HepG2 (cell line): ENCODE measurements around the gene SRSF3. TPM values are rescaled to one million over a fixed set of nuclear protein-coding genes. Genes with fewer than 3 reads are reported as not detected.
A peak's percentile ranks its signal among the peaks of the same experiment; 100 is the strongest.

Source experiments
- ATAC-seq: fragments of 200-7000 bp; cut with Tn5 transposase; 3 replicates; pipeline ENCODE4 v1.9.1; 2020; ENCODE audit warnings: mild to moderate bottlenecking, moderate library complexity
- BruUV-seq: library from RNA; stranded (reverse); fragments of 400-500 nt; replicated peaks from 2 replicates; lab custom pipeline; 2021; lab: Mats Ljungman, UMichigan
- CTCF ChIA-PET: fragments of 300-600 bp; formaldehyde crosslinking; extraction: SDS; loops from one replicate; lab custom pipeline; 2021; ENCODE audit warnings: low total read pairs, inconsistent platforms, low intra/inter-chr PET ratio; lab: Yijun Ruan, JAX
- POLR2A ChIA-PET: fragments of 350-600 bp; sonication (Branson Sonifier 250); formaldehyde crosslinking; loops from one replicate; lab custom pipeline; 2020; ENCODE audit warnings: antibody characterized with exemption, inconsistent platforms; lab: Yijun Ruan, JAX
- DNase-seq: peaks from one replicate; pipeline ENCODE4 v3.0.0-alpha.2; 2015; ENCODE audit warnings: low spot score
- FAIRE-seq: peaks from 3 replicates; lab custom pipeline; 2011; peaks lifted over from hg19 to GRCh38; lab: Jason Lieb, UNC
- H2AFZ ChIP-seq: one replicate; pipeline ENCODE4 v1.6.1; 2011; ENCODE audit warnings: low read length, inconsistent platforms
- H3K27ac ChIP-seq: fragments of 300-600 bp; 3 replicates; pipeline ENCODE4 v1.8.0; 2011; ENCODE audit warnings: mixed run types, mild to moderate bottlenecking, mixed read lengths, low read length, inconsistent platforms; ENCODE audit not compliant: insufficient read depth; ENCODE audit errors: extremely low read length
- H3K27me3 ChIP-seq, 2 experiments: fragments of 200-600 bp in 1 of 2; 2 replicates in 1 of 2; 3 replicates in 1 of 2; pipeline versions ENCODE4 v1.6.0 to v1.8.0; 2011; ENCODE audit warnings: low read length in 2 of 2, mild to moderate bottlenecking in 2 of 2, moderate library complexity in 2 of 2, inconsistent platforms in 1 of 2; ENCODE audit not compliant: insufficient read depth in 2 of 2, control insufficient read depth in 1 of 2
- H3K36me3 ChIP-seq, 2 experiments: fragments of 200-600 bp in 1 of 2; replicated peaks in 1 of 2; 2 replicates in 1 of 2; 3 replicates in 1 of 2; pipeline versions ENCODE4 v1.5.1 to v1.8.0; 2011; ENCODE audit warnings: low read length in 2 of 2, inconsistent platforms in 1 of 2; ENCODE audit not compliant: insufficient read depth in 2 of 2, control insufficient read depth in 1 of 2
- H3K4me1 ChIP-seq: 2 replicates; pipeline ENCODE4 v1.5.1; 2012; ENCODE audit warnings: low read length, inconsistent platforms; ENCODE audit not compliant: insufficient read depth
- H3K4me2 ChIP-seq: 2 replicates; pipeline ENCODE4 v1.6.0; 2011; ENCODE audit warnings: low read depth, low read length, inconsistent platforms
- H3K4me3 ChIP-seq, 3 experiments: fragments of 200-600 bp in 1 of 3; sonication (generic), shearing (Covaris generic) in 1 of 3; replicated peaks in 1 of 3; 2 replicates each; pipeline ENCODE4 v1.5.1; 2011 to 2016; ENCODE audit warnings: low read length in 3 of 3, inconsistent platforms in 2 of 3, low read depth in 2 of 3, mild to moderate bottlenecking in 2 of 3, control low read depth in 1 of 3, mixed read lengths in 1 of 3; ENCODE audit not compliant: insufficient read depth in 1 of 3
- H3K79me2 ChIP-seq: one replicate; pipeline ENCODE4 v1.6.1; 2011; ENCODE audit warnings: low read length, inconsistent platforms; ENCODE audit not compliant: insufficient read depth
- H3K9ac ChIP-seq: 2 replicates; pipeline ENCODE4 v1.6.0; 2011; ENCODE audit warnings: mild to moderate bottlenecking, low read depth, low read length, inconsistent platforms; ENCODE audit not compliant: insufficient read depth
- H3K9me3 ChIP-seq: 2 replicates; pipeline ENCODE4 v1.5.1; 2012; ENCODE audit warnings: mild to moderate bottlenecking, low read length
- H4K20me1 ChIP-seq: 2 replicates; pipeline ENCODE4 v1.6.0; 2011; ENCODE audit warnings: inconsistent platforms, mild to moderate bottlenecking, low read length, moderate library complexity; ENCODE audit not compliant: insufficient read depth
- AGO2 ChIP-seq: fragments of 200-400 bp; formaldehyde crosslinking; optimal IDR thresholded peaks from 2 replicates; pipeline ENCODE3; 2017; ENCODE audit warnings: mild to moderate bottlenecking, low read depth, low read length, moderate library complexity
- ZNF775 ChIP-seq: sonication (generic); formaldehyde crosslinking; IDR thresholded peaks from 2 replicates; pipeline ENCODE4 v1.4.0; 2020; ENCODE audit warnings: missing genetic modification reagents, mild to moderate bottlenecking, moderate library complexity, borderline replicate concordance
- WGBS: methylation state at CpG from one replicate; pipeline ENCODE4 v1.1.6; 2017; ENCODE audit warnings: low lambda C conversion rate; 5-methylcytosine and 5-hydroxymethylcytosine counted together
- in situ Hi-C: cut with HindIII; loops from 2 replicates; pipeline ENCODE4 v1.10.0; 2017; ENCODE audit warnings: low pct_unique_long_range_greater_than_20kb; ENCODE audit not compliant: extremely low pct_ligation_motif_present
- intact Hi-C: fragments of 100-400 bp; cut with micrococcal nuclease; formaldehyde crosslinking; loops from one replicate; pipeline ENCODE4 v1.10.0; 2022; ENCODE audit not compliant: unreplicated experiment
- polyA plus RNA-seq, 8 experiments: library from polyadenylated mRNA; depleted of rRNA in 3 of 8; stranded (reverse) in 7 of 8; unstranded in 1 of 8; fragments of >200 nt; fragmentation: Illumina TruSeq in 4 of 8; extraction: Trizol in 4 of 8; gene quantifications; 2 replicates each; pipeline versions ENCODE4 v1.2.1 to v1.2.3, GENCODE V29; 2011 to 2016; ENCODE audit warnings: low read depth in 4 of 8, missing spikeins in 1 of 8, mixed read lengths in 1 of 8; ENCODE audit not compliant: insufficient read depth in 1 of 8
- total RNA-seq, 5 experiments: library from RNA; depleted of rRNA; stranded (reverse); fragments of >200 nt; fragmentation: Illumina TruSeq; extraction: Trizol; gene quantifications; 2 replicates each; pipeline ENCODE4 v1.2.3, GENCODE V29; 2016; ENCODE audit warnings: low read depth in 1 of 5
- TF ChIP-seq, protein P1 (sequence below): sonication (generic); formaldehyde crosslinking; IDR thresholded peaks from 2 replicates; pipeline ENCODE4 v1.8.1; 2023; ENCODE audit warnings: mild to moderate bottlenecking, missing genetic modification reagents
- TF ChIP-seq, protein P2 (sequence below): sonication (generic); formaldehyde crosslinking; IDR thresholded peaks from one replicate; pipeline ENCODE4 v1.5.1; 2020; ENCODE audit warnings: mild to moderate bottlenecking, missing genetic modification reagents; ENCODE audit errors: not compliant biosample characterization
- TF ChIP-seq, protein P3 (sequence below): sonication (generic); formaldehyde crosslinking; IDR thresholded peaks from 2 replicates; pipeline ENCODE4 v1.9.0; 2021; ENCODE audit warnings: missing genetic modification reagents, mild to moderate bottlenecking, borderline replicate concordance

Gene SRSF3
- total and polyA plus RNA-seq, 2 of the 13 experiments (the other 11 are each of a cell fraction or from before 2014, with no cell fraction given): 206 to 684 TPM

DNA sequence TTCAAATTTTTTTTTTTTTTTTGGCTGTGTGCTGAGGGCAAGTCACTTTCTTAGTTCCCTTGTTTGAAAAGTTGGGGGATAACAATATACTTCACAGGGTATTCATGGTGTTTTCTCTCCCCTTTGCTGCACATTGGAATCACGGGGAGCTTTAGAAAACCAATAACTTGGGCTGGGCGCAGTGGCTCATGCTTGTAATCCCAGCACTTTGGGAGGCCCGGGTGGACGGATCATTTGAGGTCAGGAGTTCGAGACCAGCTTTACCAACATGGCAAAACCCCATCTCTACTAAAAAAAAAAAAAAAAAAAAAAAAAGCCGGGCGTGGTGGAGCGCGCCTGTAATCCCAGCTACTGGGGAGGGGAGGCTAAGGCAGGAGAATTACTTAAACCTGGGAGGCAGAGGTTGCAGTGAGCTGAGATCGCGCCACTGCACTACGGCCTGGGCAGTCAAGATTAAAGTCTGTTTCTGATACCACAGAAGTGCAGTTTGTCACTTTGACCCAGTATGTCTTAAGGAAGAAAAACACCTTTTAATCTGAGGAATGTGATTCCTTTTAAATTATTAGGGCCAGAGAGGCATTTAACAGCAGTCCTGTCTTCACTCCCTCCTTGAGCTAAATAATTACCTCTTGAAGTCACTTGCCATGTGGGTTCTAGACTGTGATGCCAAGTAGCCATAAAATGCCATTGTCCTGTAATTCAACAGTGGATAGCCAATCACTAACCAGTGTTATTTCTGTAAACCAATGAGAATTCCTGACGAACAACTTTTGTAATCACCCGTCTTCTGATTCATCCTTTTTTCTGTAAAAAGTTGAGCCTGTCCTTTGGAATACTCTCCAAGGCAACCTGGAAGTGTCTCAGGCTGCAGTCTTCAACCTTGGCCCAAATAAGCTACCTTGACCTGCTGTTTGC lies 16.1 kb downstream of the SRSF3 start:
- no peak for ATAC-seq
- ChIA-PET CTCF (no interaction called here), POLR2A (interaction anchor here (0.6 to 8.2 kb wide), 10 partner anchors 10 to 811 kb away, joined by 3 to 142 read pairs (median 4); partner anchors contain the start of genes CDKN1A and SRSF3)
- in situ Hi-C loops: no loop called here
- TF ChIP-seq AGO2 (peak; percentile 35), ZNF775 (CRISPR knock-in tag) (no peak)
- TF ChIP-seq, protein P1, sequence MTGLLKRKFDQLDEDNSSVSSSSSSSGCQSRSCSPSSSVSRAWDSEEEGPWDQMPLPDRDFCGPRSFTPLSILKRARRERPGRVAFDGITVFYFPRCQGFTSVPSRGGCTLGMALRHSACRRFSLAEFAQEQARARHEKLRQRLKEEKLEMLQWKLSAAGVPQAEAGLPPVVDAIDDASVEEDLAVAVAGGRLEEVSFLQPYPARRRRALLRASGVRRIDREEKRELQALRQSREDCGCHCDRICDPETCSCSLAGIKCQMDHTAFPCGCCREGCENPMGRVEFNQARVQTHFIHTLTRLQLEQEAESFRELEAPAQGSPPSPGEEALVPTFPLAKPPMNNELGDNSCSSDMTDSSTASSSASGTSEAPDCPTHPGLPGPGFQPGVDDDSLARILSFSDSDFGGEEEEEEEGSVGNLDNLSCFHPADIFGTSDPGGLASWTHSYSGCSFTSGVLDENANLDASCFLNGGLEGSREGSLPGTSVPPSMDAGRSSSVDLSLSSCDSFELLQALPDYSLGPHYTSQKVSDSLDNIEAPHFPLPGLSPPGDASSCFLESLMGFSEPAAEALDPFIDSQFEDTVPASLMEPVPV (CRISPR knock-in tag): no peak
- TF ChIP-seq, protein P2, sequence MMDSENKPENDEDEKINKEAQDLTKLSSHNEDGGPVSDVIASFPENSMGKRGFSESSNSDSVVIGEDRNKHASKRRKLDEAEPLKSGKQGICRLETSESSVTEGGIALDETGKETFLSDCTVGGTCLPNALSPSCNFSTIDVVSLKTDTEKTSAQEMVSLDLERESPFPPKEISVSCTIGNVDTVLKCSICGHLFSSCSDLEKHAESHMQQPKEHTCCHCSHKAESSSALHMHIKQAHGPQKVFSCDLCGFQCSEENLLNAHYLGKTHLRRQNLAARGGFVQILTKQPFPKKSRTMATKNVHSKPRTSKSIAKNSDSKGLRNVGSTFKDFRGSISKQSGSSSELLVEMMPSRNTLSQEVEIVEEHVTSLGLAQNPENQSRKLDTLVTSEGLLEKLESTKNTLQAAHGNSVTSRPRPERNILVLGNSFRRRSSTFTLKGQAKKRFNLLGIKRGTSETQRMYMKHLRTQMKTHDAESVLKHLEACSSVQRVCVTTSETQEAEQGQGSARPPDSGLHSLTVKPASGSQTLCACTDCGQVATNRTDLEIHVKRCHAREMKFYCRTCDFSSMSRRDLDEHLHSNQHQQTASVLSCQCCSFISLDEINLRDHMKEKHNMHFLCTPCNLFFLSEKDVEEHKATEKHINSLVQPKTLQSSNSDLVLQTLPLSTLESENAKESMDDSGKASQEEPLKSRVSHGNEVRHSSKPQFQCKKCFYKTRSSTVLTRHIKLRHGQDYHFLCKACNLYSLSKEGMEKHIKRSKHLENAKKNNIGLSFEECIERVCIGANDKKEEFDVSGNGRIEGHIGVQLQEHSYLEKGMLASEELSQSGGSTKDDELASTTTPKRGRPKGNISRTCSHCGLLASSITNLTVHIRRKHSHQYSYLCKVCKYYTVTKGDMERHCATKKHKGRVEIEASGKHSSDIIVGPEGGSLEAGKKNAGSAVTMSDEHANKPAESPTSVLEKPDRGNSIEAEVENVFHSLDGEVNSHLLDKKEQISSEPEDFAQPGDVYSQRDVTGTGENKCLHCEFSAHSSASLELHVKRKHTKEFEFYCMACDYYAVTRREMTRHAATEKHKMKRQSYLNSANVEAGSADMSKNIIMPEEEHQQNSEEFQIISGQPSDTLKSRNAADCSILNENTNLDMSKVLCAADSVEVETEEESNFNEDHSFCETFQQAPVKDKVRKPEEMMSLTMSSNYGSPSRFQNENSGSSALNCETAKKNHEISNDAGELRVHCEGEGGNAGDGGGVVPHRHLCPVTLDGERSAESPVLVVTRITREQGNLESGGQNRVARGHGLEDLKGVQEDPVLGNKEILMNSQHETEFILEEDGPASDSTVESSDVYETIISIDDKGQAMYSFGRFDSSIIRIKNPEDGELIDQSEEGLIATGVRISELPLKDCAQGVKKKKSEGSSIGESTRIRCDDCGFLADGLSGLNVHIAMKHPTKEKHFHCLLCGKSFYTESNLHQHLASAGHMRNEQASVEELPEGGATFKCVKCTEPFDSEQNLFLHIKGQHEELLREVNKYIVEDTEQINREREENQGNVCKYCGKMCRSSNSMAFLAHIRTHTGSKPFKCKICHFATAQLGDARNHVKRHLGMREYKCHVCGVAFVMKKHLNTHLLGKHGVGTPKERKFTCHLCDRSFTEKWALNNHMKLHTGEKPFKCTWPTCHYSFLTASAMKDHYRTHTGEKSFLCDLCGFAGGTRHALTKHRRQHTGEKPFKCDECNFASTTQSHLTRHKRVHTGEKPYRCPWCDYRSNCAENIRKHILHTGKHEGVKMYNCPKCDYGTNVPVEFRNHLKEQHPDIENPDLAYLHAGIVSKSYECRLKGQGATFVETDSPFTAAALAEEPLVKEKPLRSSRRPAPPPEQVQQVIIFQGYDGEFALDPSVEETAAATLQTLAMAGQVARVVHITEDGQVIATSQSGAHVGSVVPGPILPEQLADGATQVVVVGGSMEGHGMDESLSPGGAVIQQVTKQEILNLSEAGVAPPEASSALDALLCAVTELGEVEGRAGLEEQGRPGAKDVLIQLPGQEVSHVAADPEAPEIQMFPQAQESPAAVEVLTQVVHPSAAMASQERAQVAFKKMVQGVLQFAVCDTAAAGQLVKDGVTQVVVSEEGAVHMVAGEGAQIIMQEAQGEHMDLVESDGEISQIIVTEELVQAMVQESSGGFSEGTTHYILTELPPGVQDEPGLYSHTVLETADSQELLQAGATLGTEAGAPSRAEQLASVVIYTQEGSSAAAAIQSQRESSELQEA (CRISPR knock-in tag): no peak
- TF ChIP-seq, protein P3, sequence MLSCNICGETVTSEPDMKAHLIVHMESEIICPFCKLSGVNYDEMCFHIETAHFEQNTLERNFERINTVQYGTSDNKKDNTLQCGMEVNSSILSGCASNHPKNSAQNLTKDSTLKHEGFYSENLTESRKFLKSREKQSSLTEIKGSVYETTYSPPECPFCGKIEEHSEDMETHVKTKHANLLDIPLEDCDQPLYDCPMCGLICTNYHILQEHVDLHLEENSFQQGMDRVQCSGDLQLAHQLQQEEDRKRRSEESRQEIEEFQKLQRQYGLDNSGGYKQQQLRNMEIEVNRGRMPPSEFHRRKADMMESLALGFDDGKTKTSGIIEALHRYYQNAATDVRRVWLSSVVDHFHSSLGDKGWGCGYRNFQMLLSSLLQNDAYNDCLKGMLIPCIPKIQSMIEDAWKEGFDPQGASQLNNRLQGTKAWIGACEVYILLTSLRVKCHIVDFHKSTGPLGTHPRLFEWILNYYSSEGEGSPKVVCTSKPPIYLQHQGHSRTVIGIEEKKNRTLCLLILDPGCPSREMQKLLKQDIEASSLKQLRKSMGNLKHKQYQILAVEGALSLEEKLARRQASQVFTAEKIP (CRISPR knock-in tag): no peak
- FAIRE-seq: peak; percentile 12
- Histone ChIP-seq H3K9me3 (no peaks in the 10 kb centered on the region), H3K27me3 (no peaks in the 10 kb centered on the region), H2AFZ (no peak overlapping the region), H3K79me2 (peaks cover 12% of the 10 kb centered on the region), H3K4me3 (no peak overlapping the region), H3K27ac (peak overlapping the region; percentile 62), H3K4me2 (no peak overlapping the region), H3K36me3 (peaks cover 3 to 32% of the 10 kb centered on the region in 2 experiments), H3K9ac (no peak overlapping the region), H3K4me1 (peaks cover 48% of the 10 kb centered on the region), H4K20me1 (peaks cover 46% of the 10 kb centered on the region)
- no peak for DNase-seq
- intact Hi-C loops: no loop called here
- BruUV-seq: no TSS peak
- WGBS: 95% methylated on average over 14 of the region's 14 CpGs
